Prostate gland (tissue), 2 donors: ENCODE measurements around the gene C5orf63. TPM values are rescaled to one million over a fixed set of nuclear protein-coding genes. Genes with fewer than 3 reads are reported as not detected.

ENCODE experiments used
- DNase-seq: peaks from one replicate; pipeline ENCODE4 v3.0.0-alpha.2; 2019; ENCODE audit warnings: low spot score
- H3K27ac ChIP-seq, 2 donors: fragments of 200-600 bp; sonication (generic); 2 replicates each; pipeline ENCODE4 v1.5.1; 2017 to 2019
- H3K27me3 ChIP-seq: fragments of 200-600 bp; sonication (generic); replicated peaks from 2 replicates; pipeline ENCODE4 v1.5.1; 2019; ENCODE audit not compliant: insufficient read depth
- H3K36me3 ChIP-seq, 2 donors: fragments of 200-600 bp; sonication (generic); 1 replicate in 1 of 2; 2 replicates in 1 of 2; pipeline versions ENCODE4 v1.5.1 to v1.8.1; 2017 to 2019
- H3K4me1 ChIP-seq: fragments of 200-600 bp; sonication (generic); replicated peaks from 2 replicates; pipeline ENCODE4 v1.5.1; 2019
- H3K4me3 ChIP-seq, 2 donors: fragments of 200-600 bp; sonication (generic); 2 replicates each; pipeline ENCODE4 v1.5.1; 2017 to 2019
- H3K9me3 ChIP-seq: fragments of 200-600 bp; sonication (generic); 2 replicates; pipeline ENCODE4 v1.5.1; 2017
- CTCF ChIP-seq, 4 experiments: fragments of 200-600 bp in 2 of 4; fragments of 450-650 bp in 2 of 4; sonication (generic) in 2 of 4; IDR thresholded peaks; 1 replicate in 3 of 4; 2 replicates in 1 of 4; pipeline ENCODE4 v1.5.1; 2016 to 2019; ENCODE audit warnings: antibody characterized with exemption in 4 of 4, mild to moderate bottlenecking in 2 of 4, moderate library complexity in 2 of 4
- POLR2A ChIP-seq: fragments of 450-650 bp; IDR thresholded peaks from one replicate; pipeline ENCODE4 v1.6.1; 2016; ENCODE audit warnings: antibody characterized with exemption, mild to moderate bottlenecking
- POLR2AphosphoS5 ChIP-seq: sonication (generic); formaldehyde crosslinking; IDR thresholded peaks from one replicate; pipeline ENCODE4 v1.6.1; 2017; ENCODE audit warnings: antibody characterized with exemption
- WGBS: methylation state at CpG from one replicate; pipeline ENCODE4 v1.1.5; 2018; 5-methylcytosine and 5-hydroxymethylcytosine counted together
- intact Hi-C: fragments of 100-400 bp; cut with DNase I; formaldehyde crosslinking; loops from one replicate; pipeline ENCODE4 v1.14.2; 2022
- total RNA-seq, 2 donors: library from RNA; depleted of rRNA; stranded (reverse); fragments of >200 nt; gene quantifications; one replicate each; pipeline ENCODE4 v1.1.0, GENCODE V29; 2016

Gene C5orf63
- total RNA-seq, 2 donors from 2014 or later: 1.5 to 14.9 TPM

DNA sequence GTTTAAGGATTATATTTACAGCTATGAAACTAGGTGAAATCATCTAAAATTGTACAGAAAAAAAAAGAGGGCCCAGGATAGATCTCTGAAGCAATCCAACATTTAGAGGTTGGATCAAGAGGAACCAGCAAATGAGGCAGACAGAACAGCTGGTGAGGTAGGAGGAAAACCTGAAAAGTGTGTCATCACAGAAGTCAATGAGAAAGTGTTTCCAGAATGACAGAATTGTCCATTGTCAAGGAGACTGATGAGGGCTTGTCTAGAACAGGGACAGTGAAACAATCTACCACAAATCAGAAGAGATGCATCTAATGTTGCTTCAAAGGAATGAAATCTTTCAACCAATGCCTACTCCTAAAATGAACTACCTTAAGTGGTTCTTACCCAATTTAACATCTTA is 6.6 kb downstream of the C5orf63 start:
- Histone ChIP-seq H3K27me3 (no peaks in the 10 kb centered on the region), H3K9me3 (no peaks in the 10 kb centered on the region), H3K4me3 (no peak overlapping the region), H3K36me3 (no peaks in the 10 kb centered on the region), H3K27ac (no peak overlapping the region), H3K4me1 (no peaks in the 10 kb centered on the region)
- DNase-seq: no peak
- intact Hi-C loops: no loop called here
- TF ChIP-seq POLR2AphosphoS5 (no peak), POLR2A (no peak), CTCF (IDR thresholded peaks at IDR 0.05) (no peak)

GRCh38 chr5:127064253-127064840 is 9.0 kb downstream of the C5orf63 start:
- DNase-seq: no peak
- 86% methylated on average over 4 of the region's 4 CpGs for WGBS
- intact Hi-C loops: no loop called here

DNA sequence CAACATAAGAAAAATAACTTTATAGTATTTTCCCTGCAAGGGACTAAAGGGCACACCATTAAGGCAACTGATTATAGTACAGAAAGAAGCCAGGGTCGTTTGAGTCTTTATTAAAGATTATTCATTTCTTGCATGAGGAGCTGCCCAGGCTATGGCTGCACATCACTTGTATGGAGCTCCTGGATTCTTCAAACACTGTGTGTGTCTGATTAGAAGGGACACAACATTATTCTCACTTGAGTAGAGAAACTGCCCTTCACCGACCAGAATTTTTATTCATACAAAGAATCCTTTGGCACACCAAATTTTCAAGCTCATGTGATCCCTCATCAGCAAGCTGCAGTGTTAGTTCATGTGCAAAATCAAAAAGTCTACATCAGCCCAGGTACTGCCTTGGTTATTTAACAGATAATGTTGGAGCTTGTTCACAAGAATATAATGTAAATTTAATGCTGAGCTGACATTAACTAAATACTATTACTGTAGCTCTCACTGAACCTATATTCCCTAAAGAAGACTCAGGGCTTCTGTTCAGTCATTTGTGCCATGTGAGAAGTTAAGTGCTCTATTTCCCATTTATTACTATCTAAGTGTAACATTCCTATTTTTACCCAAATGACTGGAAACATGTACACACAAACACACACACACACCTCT is 9.9 kb downstream of the C5orf63 start:
- Histone ChIP-seq H3K27me3 (no peaks in the 10 kb centered on the region), H3K36me3 (no peaks in the 10 kb centered on the region), H3K4me1 (no peaks in the 10 kb centered on the region), H3K4me3 (no peak overlapping the region), H3K9me3 (no peaks in the 10 kb centered on the region), H3K27ac (no peak overlapping the region)
- 79% methylated on average over 2 of the region's 2 CpGs for WGBS
- intact Hi-C loops: no loop called here
- no peak for DNase-seq
- TF ChIP-seq CTCF (IDR thresholded peaks at IDR 0.05) (no peak), POLR2A (no peak), POLR2AphosphoS5 (no peak)

More at GRCh38 chr5:127064253-127064840, 9.0 kb downstream of the C5orf63 start:
- TF ChIP-seq POLR2A (no peak), CTCF (IDR thresholded peaks at IDR 0.05) (no peak), POLR2AphosphoS5 (no peak)
- Histone ChIP-seq H3K9me3 (no peaks in the 10 kb centered on the region), H3K27ac (no peak overlapping the region), H3K36me3 (no peaks in the 10 kb centered on the region), H3K4me3 (no peak overlapping the region), H3K4me1 (no peaks in the 10 kb centered on the region), H3K27me3 (no peaks in the 10 kb centered on the region)

DNA sequence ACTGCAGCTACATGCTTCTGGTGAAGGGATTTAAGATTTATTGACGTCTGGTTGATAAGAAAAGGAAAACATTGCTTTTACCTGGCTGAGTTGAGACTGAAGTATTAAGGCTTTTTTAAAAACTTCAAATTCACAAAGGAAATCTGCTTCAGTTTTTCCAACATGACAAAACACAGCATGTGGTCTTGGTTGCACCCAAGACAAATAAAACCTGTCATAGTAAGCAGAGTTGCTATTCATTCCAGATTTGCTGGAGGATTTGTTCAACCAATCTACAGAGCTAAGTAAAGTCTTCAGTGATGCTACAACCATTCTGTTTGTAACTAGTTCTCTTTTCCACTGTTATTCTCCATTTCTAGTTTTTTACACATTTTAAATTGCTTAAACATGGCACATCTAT is 11.3 kb downstream of the C5orf63 start:
- H3K27ac ChIP-seq: no peak overlapping the region
- H3K27me3 ChIP-seq: no peaks in the 10 kb centered on the region
- TF ChIP-seq POLR2A (no peak), CTCF (IDR thresholded peaks at IDR 0.05) (no peak), POLR2AphosphoS5 (no peak)
- intact Hi-C loops: no loop called here
- no peak for DNase-seq
- H3K4me3 ChIP-seq: no peak overlapping the region
- H3K9me3 ChIP-seq: no peaks in the 10 kb centered on the region
- WGBS: 62% methylated on average over 1 of the region's 1 CpG
- no peaks in the 10 kb centered on the region for H3K4me1 ChIP-seq
- H3K36me3 ChIP-seq: no peaks in the 10 kb centered on the region

GRCh38 chr5:127061537-127061936 is 11.8 kb downstream of the C5orf63 start:
- Histone ChIP-seq H3K4me3 (no peak overlapping the region), H3K9me3 (no peaks in the 10 kb centered on the region), H3K4me1 (no peaks in the 10 kb centered on the region), H3K27me3 (no peaks in the 10 kb centered on the region), H3K27ac (no peak overlapping the region), H3K36me3 (no peaks in the 10 kb centered on the region)
- WGBS: 84% methylated on average over 1 of the region's 1 CpG
- intact Hi-C loops: no loop called here
- DNase-seq: no peak
- TF ChIP-seq POLR2AphosphoS5: no peak
- TF ChIP-seq CTCF (IDR thresholded peaks at IDR 0.05): no peak
- no peak for TF ChIP-seq POLR2A
